MM.1S (cell line): ENCODE results near the gene C10orf105.
A peak's percentile ranks its signal among the peaks of the same experiment; 100 is the strongest.

Source experiments
- DNase-seq: peaks from one replicate; pipeline ENCODE4 v3.0.0-alpha.2; 2015
- H2AFZ ChIP-seq: fragments of 300-600 bp; sonication (generic); 2 replicates; pipeline ENCODE4 v1.6.0; 2016; ENCODE audit warnings: antibody characterized with exemption, low read length
- H3F3A ChIP-seq: fragments of 300-600 bp; sonication (generic); 2 replicates; pipeline ENCODE4 v1.6.1; 2016; ENCODE audit warnings: mild to moderate bottlenecking, antibody characterized with exemption, low read length, moderate library complexity, mixed read lengths; ENCODE audit not compliant: insufficient read depth
- H3K27ac ChIP-seq: fragments of 300-600 bp; sonication (generic); 2 replicates; pipeline ENCODE4 v1.5.1; 2016; ENCODE audit warnings: mild to moderate bottlenecking, low read length
- H3K27me3 ChIP-seq: fragments of 300-600 bp; sonication (generic); replicated peaks from 2 replicates; pipeline ENCODE4 v1.6.0; 2016; ENCODE audit warnings: low read length; ENCODE audit not compliant: insufficient read depth
- H3K36me3 ChIP-seq: fragments of 300-600 bp; sonication (generic); replicated peaks from 2 replicates; pipeline ENCODE4 v1.6.1; 2016; ENCODE audit warnings: mild to moderate bottlenecking, low read length, mixed read lengths; ENCODE audit not compliant: insufficient read depth
- H3K4me1 ChIP-seq: fragments of 300-600 bp; sonication (generic); 2 replicates; pipeline ENCODE4 v1.6.1; 2016; ENCODE audit warnings: low read length, mixed read lengths
- H3K4me2 ChIP-seq: fragments of 300-600 bp; sonication (generic); 2 replicates; pipeline ENCODE4 v1.6.0; 2016; ENCODE audit warnings: low read depth, low read length
- H3K4me3 ChIP-seq: fragments of 300-600 bp; sonication (generic); 2 replicates; pipeline ENCODE4 v1.5.1; 2016; ENCODE audit warnings: low read length, mixed read lengths
- H3K79me2 ChIP-seq: fragments of 300-600 bp; sonication (generic); 2 replicates; pipeline ENCODE4 v1.6.1; 2016; ENCODE audit warnings: mixed run types, low read length, mixed read lengths
- H3K9ac ChIP-seq: fragments of 300-600 bp; sonication (generic); 2 replicates; pipeline ENCODE4 v1.6.1; 2016; ENCODE audit warnings: low read length, mixed read lengths
- H3K9me2 ChIP-seq: fragments of 300-600 bp; sonication (generic); replicated peaks from 2 replicates; pipeline ENCODE4 v1.6.1; 2016; ENCODE audit warnings: mild to moderate bottlenecking, low read length, mixed read lengths; ENCODE audit not compliant: insufficient read depth
- H3K9me3 ChIP-seq: fragments of 300-600 bp; sonication (generic); replicated peaks from 2 replicates; pipeline ENCODE4 v1.6.1; 2016; ENCODE audit warnings: mild to moderate bottlenecking, low read length, mixed read lengths; ENCODE audit not compliant: insufficient read depth
- H4K20me1 ChIP-seq: fragments of 300-600 bp; sonication (generic); 2 replicates; pipeline ENCODE4 v1.6.1; 2016; ENCODE audit warnings: mild to moderate bottlenecking, low read length, moderate library complexity, mixed read lengths; ENCODE audit not compliant: insufficient read depth
- EZH2 ChIP-seq: fragments of 300-600 bp; sonication (generic); optimal IDR thresholded peaks from 2 replicates; pipeline ENCODE3; 2017; ENCODE audit warnings: low read depth, mild to moderate bottlenecking, antibody characterized with exemption, low read length, mixed read lengths
- EZH2phosphoT487 ChIP-seq: fragments of 300-600 bp; sonication (generic); IDR thresholded peaks from 2 replicates; pipeline ENCODE4 v1.6.1; 2018; ENCODE audit warnings: antibody characterized with exemption, low read length
- TF ChIP-seq, protein P1 (sequence below): fragments of 300-600 bp; sonication (generic); IDR thresholded peaks from 2 replicates; pipeline ENCODE4 v1.5.1; 2016; ENCODE audit warnings: antibody characterized with exemption, low read length, mixed read lengths

Gene C10orf105

GRCh38 chr10:71747551-71748523, 28.3 kb upstream of the C10orf105 start:
- TF ChIP-seq, protein P1, sequence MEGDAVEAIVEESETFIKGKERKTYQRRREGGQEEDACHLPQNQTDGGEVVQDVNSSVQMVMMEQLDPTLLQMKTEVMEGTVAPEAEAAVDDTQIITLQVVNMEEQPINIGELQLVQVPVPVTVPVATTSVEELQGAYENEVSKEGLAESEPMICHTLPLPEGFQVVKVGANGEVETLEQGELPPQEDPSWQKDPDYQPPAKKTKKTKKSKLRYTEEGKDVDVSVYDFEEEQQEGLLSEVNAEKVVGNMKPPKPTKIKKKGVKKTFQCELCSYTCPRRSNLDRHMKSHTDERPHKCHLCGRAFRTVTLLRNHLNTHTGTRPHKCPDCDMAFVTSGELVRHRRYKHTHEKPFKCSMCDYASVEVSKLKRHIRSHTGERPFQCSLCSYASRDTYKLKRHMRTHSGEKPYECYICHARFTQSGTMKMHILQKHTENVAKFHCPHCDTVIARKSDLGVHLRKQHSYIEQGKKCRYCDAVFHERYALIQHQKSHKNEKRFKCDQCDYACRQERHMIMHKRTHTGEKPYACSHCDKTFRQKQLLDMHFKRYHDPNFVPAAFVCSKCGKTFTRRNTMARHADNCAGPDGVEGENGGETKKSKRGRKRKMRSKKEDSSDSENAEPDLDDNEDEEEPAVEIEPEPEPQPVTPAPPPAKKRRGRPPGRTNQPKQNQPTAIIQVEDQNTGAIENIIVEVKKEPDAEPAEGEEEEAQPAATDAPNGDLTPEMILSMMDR, result no peak
- TF ChIP-seq EZH2phosphoT487 (no peak), EZH2 (no peak)
- peaks cover 20% of the 10 kb centered on the region; the same call in 1 of the 2 replicates for H3F3A ChIP-seq
- H3K4me2 ChIP-seq, result peak overlapping the region; percentile 59
- H3K79me2 ChIP-seq, result no peaks in the 10 kb centered on the region
- no peaks in the 10 kb centered on the region for H3K9me2 ChIP-seq
- H3K27ac ChIP-seq, result peak overlapping the region; percentile 75; the same call in 1 of the 2 replicates
- peak overlapping the region; percentile 75 for H2AFZ ChIP-seq
- peak overlapping the region; percentile 37 for H3K9ac ChIP-seq
- peaks cover 23% of the 10 kb centered on the region for H3K4me1 ChIP-seq
- no peaks in the 10 kb centered on the region for H3K27me3 ChIP-seq
- 0 out of 2 replicates have a peak overlapping the region, but pooled peaks have one; percentile 10 for H3K4me3 ChIP-seq
- H4K20me1 ChIP-seq, result no peaks in the 10 kb centered on the region
- DNase-seq, result no peak
- H3K9me3 ChIP-seq, result no peaks in the 10 kb centered on the region
- H3K36me3 ChIP-seq, result no peaks in the 10 kb centered on the region

DNA sequence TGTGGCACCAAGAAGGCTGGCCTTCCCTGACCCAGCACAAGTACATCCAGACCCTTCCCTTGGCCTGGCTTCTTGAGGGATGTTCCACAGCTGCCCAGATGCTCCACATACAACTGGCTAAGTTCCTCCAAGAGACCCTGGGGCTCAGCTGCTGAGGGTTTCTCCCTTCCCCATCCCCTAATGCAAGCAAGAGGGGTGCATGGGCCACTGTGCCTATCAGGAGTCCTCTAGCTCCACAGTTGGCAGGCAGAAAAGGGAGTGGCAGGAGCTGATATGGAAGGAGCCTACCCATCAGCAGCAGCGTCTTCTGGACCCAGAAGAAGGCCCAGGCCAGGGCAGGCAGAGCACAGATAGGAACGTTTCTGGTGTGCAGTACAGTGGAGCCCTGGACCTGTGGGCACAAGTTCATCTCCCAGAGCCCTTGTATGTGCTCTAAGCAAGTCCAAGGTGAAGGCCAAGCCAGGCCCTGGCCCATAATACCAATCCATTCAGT, 27.5 kb upstream of the C10orf105 start:
- no peak for DNase-seq
- Histone ChIP-seq H3K27me3 (no peaks in the 10 kb centered on the region), H3K4me1 (peaks cover 23% of the 10 kb centered on the region), H3K9me3 (no peaks in the 10 kb centered on the region), H3K9ac (no peak overlapping the region), H3K9me2 (no peaks in the 10 kb centered on the region), H3K4me3 (no peak overlapping the region), H3K27ac (no peak overlapping the region), H3K36me3 (no peaks in the 10 kb centered on the region), H4K20me1 (no peaks in the 10 kb centered on the region), H3K4me2 (no peak overlapping the region), H3F3A (peaks cover 20% of the 10 kb centered on the region; the same call in 1 of the 2 replicates), H2AFZ (no peak overlapping the region), H3K79me2 (no peaks in the 10 kb centered on the region)
- TF ChIP-seq EZH2, result no peak
- no peak for TF ChIP-seq EZH2phosphoT487
- TF ChIP-seq, protein P1, result no peak

DNA sequence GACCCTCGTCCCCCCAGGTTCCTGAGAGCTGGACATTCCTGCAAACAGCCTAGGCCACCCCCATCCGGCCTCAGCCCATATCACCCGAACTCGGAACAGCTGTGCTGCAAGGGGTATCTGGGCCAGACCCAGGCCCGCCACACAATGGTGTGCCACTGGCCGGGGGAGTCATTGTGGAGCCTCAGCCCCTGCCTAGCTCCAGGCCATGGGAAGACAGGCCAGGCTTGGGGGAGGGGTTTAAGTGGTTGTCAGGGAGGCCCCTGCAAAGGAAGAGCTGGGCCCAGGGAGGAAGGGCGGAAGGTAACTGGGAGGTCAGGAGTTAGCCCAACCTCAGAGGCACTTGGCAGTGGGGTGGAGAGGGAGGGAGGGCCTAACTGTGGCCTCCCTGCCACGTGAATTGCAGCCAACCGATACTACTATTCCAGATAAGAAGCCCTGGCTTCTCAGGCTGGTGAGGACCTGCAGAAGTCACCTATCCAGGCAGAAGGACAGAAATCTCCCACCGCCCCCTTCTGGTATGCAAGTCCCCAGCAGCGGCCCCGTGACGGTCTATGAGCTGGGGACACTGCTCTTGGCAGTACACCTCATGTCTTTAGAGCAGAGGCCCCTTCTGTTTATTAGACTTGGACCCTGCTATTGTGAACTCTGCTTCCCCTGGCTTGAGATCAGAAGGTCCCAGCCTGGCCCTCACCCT, 26.9 kb upstream of the C10orf105 start:
- no peak overlapping the region for H3K27ac ChIP-seq
- no peaks in the 10 kb centered on the region for H3K27me3 ChIP-seq
- H3K36me3 ChIP-seq, result no peaks in the 10 kb centered on the region
- H3K79me2 ChIP-seq, result no peaks in the 10 kb centered on the region
- no peaks in the 10 kb centered on the region for H4K20me1 ChIP-seq
- DNase-seq, result no peak
- no peak overlapping the region for H3K9ac ChIP-seq
- H3K4me2 ChIP-seq, result no peak overlapping the region
- peaks cover 20% of the 10 kb centered on the region; the same call in 1 of the 2 replicates for H3F3A ChIP-seq
- no peak overlapping the region for H3K4me3 ChIP-seq
- H2AFZ ChIP-seq, result no peak overlapping the region
- H3K9me2 ChIP-seq, result no peaks in the 10 kb centered on the region
- no peaks in the 10 kb centered on the region for H3K9me3 ChIP-seq
- TF ChIP-seq EZH2phosphoT487, result no peak
- TF ChIP-seq EZH2, result no peak
- peaks cover 23% of the 10 kb centered on the region for H3K4me1 ChIP-seq
